Neural progenitor cell (in vitro differentiated cells): ENCODE data around the gene ZCCHC7. TPM values are rescaled to one million over a fixed set of nuclear protein-coding genes. Genes with fewer than 3 reads are reported as not detected.

Experiments used
- DNase-seq: peaks from one replicate; pipeline ENCODE4 v3.0.0-alpha.2; 2016; ENCODE audit warnings: low spot score
- H2AFZ ChIP-seq: fragments of 200-600 bp; sonication (generic); replicated peaks from 2 replicates; pipeline ENCODE4 v1.6.1; 2016; ENCODE audit warnings: antibody characterized with exemption
- H3F3A ChIP-seq: fragments of 200-600 bp; sonication (generic); 2 replicates; pipeline ENCODE4 v1.6.1; 2016; ENCODE audit warnings: antibody characterized with exemption, low read depth
- H3K27ac ChIP-seq: fragments of 200-600 bp; sonication (generic); 2 replicates; pipeline ENCODE4 v1.5.1; 2016; ENCODE audit warnings: mild to moderate bottlenecking
- H3K27me3 ChIP-seq: fragments of 200-600 bp; sonication (generic); 2 replicates; pipeline ENCODE4 v1.6.1; 2016; ENCODE audit warnings: mild to moderate bottlenecking, moderate library complexity
- H3K36me3 ChIP-seq: fragments of 200-600 bp; sonication (generic); 2 replicates; pipeline ENCODE4 v1.5.1; 2016
- H3K4me1 ChIP-seq: fragments of 200-600 bp; sonication (generic); 2 replicates; pipeline ENCODE4 v1.6.1; 2016; ENCODE audit warnings: mixed run types
- H3K4me2 ChIP-seq: fragments of 200-600 bp; sonication (generic); 2 replicates; pipeline ENCODE4 v1.6.1; 2016
- H3K4me3 ChIP-seq: fragments of 200-600 bp; sonication (generic); 2 replicates; pipeline ENCODE4 v1.5.1; 2016
- H3K79me2 ChIP-seq: fragments of 200-600 bp; sonication (generic); 2 replicates; pipeline ENCODE4 v1.6.1; 2016; ENCODE audit warnings: low read depth
- H3K9ac ChIP-seq: fragments of 200-600 bp; sonication (generic); 2 replicates; pipeline ENCODE4 v1.6.1; 2016
- H3K9me3 ChIP-seq: fragments of 200-600 bp; sonication (generic); 2 replicates; pipeline ENCODE4 v1.5.1; 2016; ENCODE audit warnings: low read depth
- H4K20me1 ChIP-seq: fragments of 200-600 bp; sonication (generic); 2 replicates; pipeline ENCODE4 v1.6.1; 2016; ENCODE audit warnings: low read depth
- H3K27ac Mint-ChIP-seq: 3 replicates; pipeline ENCODE4 v1.8.0; 2021; ENCODE audit warnings: mixed read lengths
- H3K27me3 Mint-ChIP-seq: 2 replicates; pipeline ENCODE4 v1.8.0; 2022; ENCODE audit warnings: low read depth, mild to moderate bottlenecking, inconsistent platforms, moderate library complexity, mixed read lengths; ENCODE audit not compliant: insufficient read depth
- H3K36me3 Mint-ChIP-seq: 3 replicates; pipeline ENCODE4 v1.8.0; 2021; ENCODE audit warnings: mixed read lengths
- H3K4me1 Mint-ChIP-seq: 3 replicates; pipeline ENCODE4 v1.8.0; 2021; ENCODE audit warnings: mixed read lengths
- H3K4me3 Mint-ChIP-seq: 3 replicates; pipeline ENCODE4 v1.8.0; 2021; ENCODE audit warnings: mild to moderate bottlenecking, moderate library complexity, mixed read lengths
- H3K9me3 Mint-ChIP-seq: 3 replicates; pipeline ENCODE4 v1.8.0; 2020; ENCODE audit warnings: mixed read lengths
- EZH2 ChIP-seq: fragments of 200-600 bp; sonication (generic); IDR thresholded peaks from 2 replicates; pipeline ENCODE4 v1.6.1; 2017; ENCODE audit warnings: antibody characterized with exemption, mild to moderate bottlenecking, moderate library complexity
- EZH2phosphoT487 ChIP-seq: fragments of 200-600 bp; sonication (generic); IDR thresholded peaks from 2 replicates; pipeline ENCODE4 v1.6.1; 2017; ENCODE audit warnings: antibody characterized with exemption
- total RNA-seq: library from RNA; depleted of rRNA; stranded (reverse); fragments of >200 nt; gene quantifications from 2 replicates; pipeline ENCODE4 v1.2.3, GENCODE V29; 2015; ENCODE audit warnings: low replicate concordance
- TF ChIP-seq, protein P1 (sequence below): fragments of 200-600 bp; sonication (generic); IDR thresholded peaks from 2 replicates; pipeline ENCODE4 v1.5.1; 2017; ENCODE audit warnings: antibody characterized with exemption, mild to moderate bottlenecking

Gene ZCCHC7
- total RNA-seq, 1 donor from 2014 or later = 27.6 TPM

- Histone ChIP-seq H3K27ac (no peak overlapping the region), H2AFZ (no peak overlapping the region), H3K4me3 (no peak overlapping the region), H3K79me2 (no peaks in the 10 kb centered on the region), H3F3A (no peaks in the 10 kb centered on the region), H3K9me3 (no peaks in the 10 kb centered on the region), H3K36me3 (no peaks in the 10 kb centered on the region), H3K4me2 (no peak overlapping the region), H3K9ac (no peak overlapping the region), H3K27me3 (no peaks in the 10 kb centered on the region), H3K4me1 (no peaks in the 10 kb centered on the region), H4K20me1 (no peaks in the 10 kb centered on the region)
- no peak for DNase-seq
- Mint-ChIP-seq H3K4me3 (no peak overlapping the region), H3K27ac (no peak overlapping the region), H3K9me3 (no peaks in the 10 kb centered on the region), H3K36me3 (no peaks in the 10 kb centered on the region), H3K4me1 (peaks cover 14% of the 10 kb centered on the region), H3K27me3 (peaks cover 7% of the 10 kb centered on the region)
- TF ChIP-seq EZH2phosphoT487 = no peak
- TF ChIP-seq, protein P1, sequence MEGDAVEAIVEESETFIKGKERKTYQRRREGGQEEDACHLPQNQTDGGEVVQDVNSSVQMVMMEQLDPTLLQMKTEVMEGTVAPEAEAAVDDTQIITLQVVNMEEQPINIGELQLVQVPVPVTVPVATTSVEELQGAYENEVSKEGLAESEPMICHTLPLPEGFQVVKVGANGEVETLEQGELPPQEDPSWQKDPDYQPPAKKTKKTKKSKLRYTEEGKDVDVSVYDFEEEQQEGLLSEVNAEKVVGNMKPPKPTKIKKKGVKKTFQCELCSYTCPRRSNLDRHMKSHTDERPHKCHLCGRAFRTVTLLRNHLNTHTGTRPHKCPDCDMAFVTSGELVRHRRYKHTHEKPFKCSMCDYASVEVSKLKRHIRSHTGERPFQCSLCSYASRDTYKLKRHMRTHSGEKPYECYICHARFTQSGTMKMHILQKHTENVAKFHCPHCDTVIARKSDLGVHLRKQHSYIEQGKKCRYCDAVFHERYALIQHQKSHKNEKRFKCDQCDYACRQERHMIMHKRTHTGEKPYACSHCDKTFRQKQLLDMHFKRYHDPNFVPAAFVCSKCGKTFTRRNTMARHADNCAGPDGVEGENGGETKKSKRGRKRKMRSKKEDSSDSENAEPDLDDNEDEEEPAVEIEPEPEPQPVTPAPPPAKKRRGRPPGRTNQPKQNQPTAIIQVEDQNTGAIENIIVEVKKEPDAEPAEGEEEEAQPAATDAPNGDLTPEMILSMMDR = no peak
- no peak for TF ChIP-seq EZH2
Measured at GRCh38 chr9:37398464-37399025, 278.2 kb downstream of the ZCCHC7 start.

DNA sequence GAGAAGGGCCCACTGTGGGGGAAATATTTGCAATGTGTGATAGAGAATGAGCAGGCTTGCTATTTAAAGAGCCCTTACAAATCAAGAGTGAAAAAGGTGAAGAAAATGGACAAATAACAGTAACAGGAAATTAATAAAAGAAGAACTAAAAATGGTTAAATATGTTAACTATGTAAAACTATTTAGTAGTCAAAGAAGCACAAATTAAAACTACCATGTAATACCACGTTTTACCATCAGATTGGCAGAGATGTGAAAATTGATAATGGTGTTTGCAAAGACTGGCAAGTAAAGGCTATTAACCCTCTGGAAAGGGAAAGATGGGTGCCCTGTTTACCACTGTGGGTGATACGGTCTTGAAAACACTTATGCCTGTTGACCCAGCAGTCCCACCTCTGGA lies 279.0 kb downstream of the ZCCHC7 start:
- Histone ChIP-seq H3K9ac (no peak overlapping the region), H3K79me2 (no peaks in the 10 kb centered on the region), H2AFZ (no peak overlapping the region), H3K4me3 (no peak overlapping the region), H3K4me2 (no peak overlapping the region), H3K36me3 (no peaks in the 10 kb centered on the region), H3K27me3 (no peaks in the 10 kb centered on the region), H4K20me1 (no peaks in the 10 kb centered on the region), H3K4me1 (no peaks in the 10 kb centered on the region), H3F3A (no peaks in the 10 kb centered on the region), H3K27ac (no peak overlapping the region), H3K9me3 (no peaks in the 10 kb centered on the region)
- Mint-ChIP-seq H3K9me3 (no peaks in the 10 kb centered on the region), H3K4me1 (peaks cover 14% of the 10 kb centered on the region), H3K27me3 (peaks cover 6% of the 10 kb centered on the region), H3K36me3 (no peaks in the 10 kb centered on the region), H3K27ac (no peak overlapping the region), H3K4me3 (no peak overlapping the region)
- TF ChIP-seq, protein P1 = no peak
- no peak for TF ChIP-seq EZH2phosphoT487
- no peak for TF ChIP-seq EZH2
- no peak for DNase-seq

GRCh38 chr9:37404590-37404989 lies 284.2 kb downstream of the ZCCHC7 start:
- Histone ChIP-seq H3K9me3 (no peaks in the 10 kb centered on the region), H3K9ac (no peak overlapping the region)

More at GRCh38 chr9:37404590-37404989, 284.2 kb downstream of the ZCCHC7 start:
- Histone ChIP-seq H3K79me2 (no peaks in the 10 kb centered on the region), H3K4me1 (no peaks in the 10 kb centered on the region), H2AFZ (no peak overlapping the region), H3K4me3 (no peak overlapping the region), H3K4me2 (no peak overlapping the region), H3K36me3 (no peaks in the 10 kb centered on the region), H3K27ac (no peak overlapping the region), H4K20me1 (no peaks in the 10 kb centered on the region), H3K27me3 (no peaks in the 10 kb centered on the region), H3F3A (no peaks in the 10 kb centered on the region)
- no peaks in the 10 kb centered on the region for H3K4me1 Mint-ChIP-seq
- no peak overlapping the region for H3K4me3 Mint-ChIP-seq
- H3K27ac Mint-ChIP-seq = no peak overlapping the region
- no peaks in the 10 kb centered on the region for H3K36me3 Mint-ChIP-seq
- TF ChIP-seq, protein P1 = no peak
- TF ChIP-seq EZH2phosphoT487 (no peak), EZH2 (no peak)
- H3K27me3 Mint-ChIP-seq = peaks cover 3% of the 10 kb centered on the region
- DNase-seq = no peak
- H3K9me3 Mint-ChIP-seq = no peaks in the 10 kb centered on the region
